HG02623 (cell line): ENCODE results near the gene GLB1L2.

Experiments
- ATAC-seq: cut with Tn5 transposase; IDR thresholded peaks from one replicate; pipeline ENCODE4 v1.9.1; 2021; ENCODE audit warnings: moderate library complexity; ENCODE audit not compliant: unreplicated experiment

GLB1L2 gene

DNA sequence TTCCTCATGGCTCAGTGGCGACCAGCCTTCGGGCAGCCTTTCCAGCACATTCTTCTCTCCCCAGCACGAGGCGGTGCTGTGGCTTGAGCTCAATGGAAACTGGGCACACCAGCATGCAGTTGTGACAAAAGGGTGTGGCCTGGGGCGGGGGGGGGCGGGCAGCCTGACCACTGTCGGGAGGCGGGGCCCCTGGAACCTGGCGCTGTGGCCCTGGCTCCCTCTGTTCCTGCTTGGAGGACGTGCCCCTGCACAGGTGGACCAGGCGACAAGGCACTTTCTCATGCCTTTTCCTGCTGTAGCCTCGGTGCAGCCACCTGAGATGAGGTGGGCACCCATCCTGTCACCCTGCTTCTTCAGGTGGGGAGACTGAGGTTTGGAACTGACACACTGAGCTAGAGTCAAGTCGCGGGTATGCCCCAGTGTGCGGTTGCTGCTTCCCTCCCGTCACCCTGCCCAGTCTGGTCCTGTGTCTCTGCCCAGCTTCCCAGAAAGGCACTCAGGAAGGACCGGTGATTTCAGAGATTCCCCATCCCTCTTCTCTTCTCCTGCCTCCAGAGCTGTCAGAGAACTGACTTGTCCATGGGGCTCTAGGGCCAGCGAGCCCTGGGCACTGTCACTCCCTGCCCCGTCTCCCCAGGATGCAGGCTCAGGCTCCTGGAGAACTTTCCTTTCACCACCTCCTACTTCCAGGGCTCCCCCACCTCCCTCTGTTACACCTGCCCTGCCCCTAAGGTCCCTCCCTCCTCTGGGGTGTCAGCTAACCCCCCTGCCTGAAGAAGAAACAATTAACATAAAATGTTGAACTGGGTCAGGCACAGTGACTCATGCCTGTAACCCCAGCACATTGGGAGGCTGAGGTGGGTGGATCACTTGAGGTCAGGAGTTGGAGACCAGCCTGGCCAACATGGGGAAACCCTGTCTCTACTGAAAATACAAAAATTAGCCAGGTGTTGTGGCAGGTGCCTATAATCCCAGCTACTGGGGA, 70.3 kb downstream of the GLB1L2 start:
- no peak for ATAC-seq

DNA sequence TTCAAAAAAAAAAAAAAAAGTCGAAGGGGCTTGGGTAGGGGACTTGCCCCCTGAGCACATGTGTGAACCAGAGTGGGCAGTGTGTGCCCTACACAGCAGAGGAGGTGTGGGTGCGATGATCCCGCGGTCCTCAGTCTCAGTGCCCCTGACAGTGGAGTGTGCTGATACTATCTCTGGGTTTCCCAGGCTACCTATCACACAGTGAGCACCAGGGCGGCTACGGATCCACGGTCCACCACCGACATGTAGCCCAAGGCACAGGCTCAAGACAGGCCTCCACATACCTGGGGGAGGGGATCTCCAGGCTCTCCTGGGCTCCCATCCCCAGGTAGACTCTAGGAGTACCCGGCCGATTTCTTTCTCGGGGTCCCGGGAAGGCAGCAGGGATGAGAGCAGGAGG, 71.1 kb downstream of the GLB1L2 start:
- ATAC-seq, result no peak

DNA sequence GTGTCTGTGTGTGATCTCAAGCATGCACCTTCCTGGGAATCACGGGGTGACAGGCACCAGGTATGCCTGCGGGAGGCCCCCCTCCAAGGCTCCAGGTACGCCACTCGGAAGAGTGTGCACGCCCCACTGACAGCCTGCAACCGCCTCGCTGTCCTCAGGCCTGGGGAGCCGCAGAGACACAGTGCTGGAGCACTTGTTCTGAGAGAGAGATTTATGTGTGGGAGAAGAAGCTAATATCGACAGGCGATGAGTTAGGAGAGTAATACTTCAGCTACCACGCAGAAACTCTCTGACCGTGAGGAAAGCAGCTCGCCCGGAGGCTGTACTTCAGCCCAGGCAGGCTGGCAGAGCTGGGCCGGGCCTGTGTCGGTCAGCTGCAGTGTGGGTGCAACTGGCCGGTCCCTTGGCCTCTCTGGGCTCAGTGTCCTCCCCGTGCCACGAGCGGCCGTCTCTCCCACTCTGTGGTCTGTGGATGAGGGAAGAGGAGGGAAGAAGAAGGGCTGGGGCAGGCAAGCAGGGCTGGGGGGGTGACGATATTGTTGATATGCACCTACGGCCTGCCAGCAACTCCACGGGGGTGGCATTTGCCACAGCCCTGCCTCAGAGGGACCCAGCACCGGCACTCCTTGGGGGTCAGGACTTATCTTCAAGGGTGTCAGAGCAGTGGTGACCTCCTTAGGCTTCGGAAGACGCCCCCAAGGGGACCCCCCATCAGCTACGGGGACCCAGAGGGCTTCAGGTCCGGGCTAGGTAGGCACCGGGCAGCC, 73.0 kb downstream of the GLB1L2 start:
- ATAC-seq, result no peak

DNA sequence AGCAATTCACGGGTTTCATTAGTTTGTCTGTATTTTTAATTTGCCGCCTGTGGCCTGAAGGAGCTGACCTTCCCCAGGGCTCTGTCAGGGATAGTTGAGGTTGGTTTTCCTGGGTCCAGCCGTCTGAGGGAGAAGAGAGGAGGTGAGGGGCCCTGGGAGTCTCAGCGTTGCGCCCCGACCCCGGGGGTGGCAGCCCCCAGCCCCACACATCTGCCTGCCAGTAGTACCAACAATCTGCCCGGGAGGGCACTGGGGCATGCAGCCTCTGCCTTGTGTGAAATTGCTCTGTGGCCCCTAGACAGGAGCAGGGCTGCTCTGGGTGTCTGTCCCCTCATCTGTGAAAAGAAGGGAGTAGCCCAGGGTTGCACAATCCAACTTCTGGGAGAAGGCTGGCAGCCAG, 73.6 kb downstream of the GLB1L2 start:
- ATAC-seq, result no peak

DNA sequence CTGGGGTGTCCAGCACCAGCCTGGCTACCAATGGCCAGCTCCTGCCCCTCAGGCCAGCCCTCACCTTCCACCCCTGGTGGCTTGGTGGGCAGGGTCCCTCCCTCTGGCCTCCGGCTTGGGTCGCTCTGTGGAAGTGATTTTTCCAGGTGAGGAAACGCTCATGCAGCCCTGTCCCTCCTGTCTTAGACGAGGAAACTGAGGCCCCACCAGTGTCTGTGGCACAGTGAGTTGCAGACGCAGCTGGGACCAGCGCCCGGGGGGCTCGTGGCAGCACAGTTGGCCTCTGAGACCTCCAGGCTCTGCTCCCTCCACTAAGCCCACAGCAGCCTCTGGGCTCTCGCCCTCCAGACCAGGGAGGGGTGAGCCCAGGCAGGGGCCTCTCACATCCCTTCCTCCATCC, 74.1 kb downstream of the GLB1L2 start:
- ATAC-seq, result no peak

DNA sequence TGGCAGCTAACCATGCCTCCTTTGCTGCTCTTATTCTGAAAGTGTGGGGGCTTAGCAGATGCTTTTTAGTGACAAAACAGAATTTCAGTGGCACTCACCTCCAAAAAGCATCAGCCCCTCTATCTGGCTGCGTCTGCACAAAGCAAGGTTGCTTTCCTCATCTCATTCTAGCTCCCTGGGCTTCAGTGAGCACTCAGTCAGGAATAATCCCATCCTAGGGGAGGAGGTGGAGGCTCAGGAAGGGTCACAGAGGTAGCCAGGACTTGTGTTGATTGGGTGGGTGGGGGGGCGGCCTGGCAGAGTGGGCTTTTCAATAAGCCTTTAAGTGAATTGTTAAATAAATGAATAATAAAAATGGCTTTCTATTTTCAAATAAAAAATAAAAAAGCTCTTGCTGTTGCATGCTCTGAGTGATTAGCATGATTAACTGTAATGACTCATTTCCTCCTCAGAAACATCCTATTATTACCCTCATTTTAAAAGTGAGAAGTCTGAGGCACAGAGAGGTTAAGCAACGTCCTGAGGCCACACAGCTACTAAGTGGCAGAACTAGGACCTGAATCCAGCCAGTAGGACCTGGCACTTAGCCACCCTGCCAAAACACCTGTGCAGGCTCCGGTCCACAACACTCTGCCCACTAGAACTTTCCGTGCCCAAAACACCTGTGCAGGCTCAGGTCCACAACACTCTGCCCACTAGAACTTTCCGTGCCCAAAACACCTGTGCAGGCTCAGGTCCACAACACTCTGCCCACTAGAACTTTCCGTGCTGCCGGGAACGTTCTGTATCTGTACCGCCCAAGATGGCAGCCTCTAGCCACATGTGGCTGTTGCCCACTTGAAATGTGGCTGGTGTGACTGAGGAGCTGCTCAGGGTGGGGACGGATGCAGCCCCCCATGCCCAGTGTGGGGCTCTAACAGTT, 74.7 kb downstream of the GLB1L2 start:
- ATAC-seq, result no peak

DNA sequence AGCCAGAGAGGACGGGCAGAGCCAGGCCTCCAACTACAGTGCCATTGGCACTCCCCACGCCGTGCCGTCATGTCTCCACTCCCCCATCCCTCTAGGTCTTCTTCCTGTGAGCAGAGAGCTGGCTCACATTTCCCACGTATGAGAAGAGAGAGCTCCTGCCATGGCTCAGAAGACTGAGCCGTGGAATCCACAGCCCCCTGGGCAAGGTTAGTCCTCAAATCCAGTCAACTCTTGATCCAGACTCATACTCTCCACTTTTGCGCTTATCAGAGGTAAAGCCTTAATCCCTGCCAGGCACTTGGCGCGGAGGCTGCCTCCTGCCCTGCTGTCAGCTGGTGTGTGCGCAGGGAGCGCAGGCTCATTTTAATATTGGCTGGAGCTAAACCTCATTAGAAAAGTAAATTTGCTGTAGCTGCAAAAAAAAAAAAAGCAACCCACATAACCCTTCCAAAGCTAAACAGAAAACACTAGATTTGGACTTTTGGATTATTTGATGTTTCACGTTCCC, 75.6 kb downstream of the GLB1L2 start:
- no peak for ATAC-seq

DNA sequence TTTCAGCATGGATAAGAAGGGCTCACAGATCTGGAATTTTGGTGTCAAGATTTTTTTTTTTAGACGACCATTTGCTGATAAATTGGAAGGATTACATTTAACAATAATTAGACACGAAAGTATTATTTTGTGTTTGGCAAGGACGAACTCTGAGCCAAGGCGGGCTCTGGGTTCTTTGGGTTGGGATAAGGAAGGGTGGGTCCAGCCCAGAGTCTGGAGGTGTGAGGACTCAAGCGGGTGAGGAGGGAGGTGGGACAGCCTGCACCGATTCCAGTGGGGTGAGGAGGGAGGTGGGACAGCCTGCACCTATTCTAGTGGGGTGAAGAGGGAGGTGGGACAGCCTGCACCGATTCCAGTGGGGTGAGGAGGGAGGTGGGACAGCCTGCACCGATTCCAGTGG, 76.1 kb downstream of the GLB1L2 start:
- no peak for ATAC-seq

DNA sequence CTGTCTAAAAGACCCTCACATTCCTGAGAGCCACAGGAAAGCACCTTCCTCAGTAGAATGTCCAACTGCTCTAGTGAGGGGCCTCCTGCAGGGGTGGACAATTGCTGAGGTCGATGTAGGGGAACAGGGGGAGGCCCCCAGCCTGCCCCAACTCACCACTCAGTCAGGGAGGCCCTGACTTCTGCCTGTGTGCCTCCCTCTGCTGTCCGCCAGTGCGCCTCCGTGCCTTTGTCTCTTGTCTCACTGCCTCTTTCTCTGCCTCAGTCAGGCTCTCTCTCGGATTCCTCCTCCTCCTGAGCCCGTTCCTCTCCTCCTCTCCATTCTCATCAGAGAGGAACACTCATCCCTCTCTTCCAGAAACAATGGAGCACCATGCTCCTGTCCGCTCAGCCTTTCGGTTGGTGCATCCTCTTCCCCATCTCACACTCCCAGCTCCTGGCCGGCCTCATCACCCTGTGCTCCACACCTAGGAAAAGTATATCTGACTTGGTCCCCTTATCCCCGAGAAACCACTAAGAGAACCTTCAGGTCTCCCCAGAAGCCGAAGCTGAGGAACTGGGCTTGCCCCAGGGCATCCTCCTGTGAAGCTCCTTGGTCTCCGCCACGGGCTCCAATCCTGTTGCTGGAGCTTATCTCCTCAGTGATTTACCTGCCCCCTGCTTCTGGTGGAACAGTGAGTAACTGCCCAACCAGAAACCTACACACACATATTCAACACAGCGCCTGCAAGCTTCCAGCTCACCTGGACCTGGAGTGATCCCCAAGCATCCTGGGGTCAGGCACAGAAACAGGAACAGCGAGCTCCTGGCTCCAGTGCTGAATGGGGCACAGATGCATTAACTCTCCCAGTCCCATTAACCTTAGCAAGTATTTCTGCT, 78.0 kb downstream of the GLB1L2 start:
- ATAC-seq, result no peak

DNA sequence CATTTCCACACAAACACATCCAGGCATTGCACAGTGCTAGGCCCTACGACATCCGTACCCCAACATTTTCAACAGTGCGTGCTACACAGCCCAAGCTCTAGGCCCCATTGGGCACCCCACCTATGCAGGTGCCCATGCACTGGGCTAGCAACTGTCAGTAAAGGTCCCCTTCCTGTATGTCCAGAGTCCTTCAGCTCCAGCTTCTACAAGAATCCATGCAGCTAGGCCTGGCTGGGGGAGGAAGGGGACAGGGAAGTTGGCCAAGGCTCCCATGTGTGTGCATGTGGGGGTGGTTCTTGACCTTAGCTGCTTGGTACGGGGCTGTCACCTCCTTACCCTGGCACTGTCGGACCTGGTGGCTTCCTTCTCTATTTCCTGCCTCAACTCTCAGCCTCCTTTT, 79.0 kb downstream of the GLB1L2 start:
- ATAC-seq, result no peak

DNA sequence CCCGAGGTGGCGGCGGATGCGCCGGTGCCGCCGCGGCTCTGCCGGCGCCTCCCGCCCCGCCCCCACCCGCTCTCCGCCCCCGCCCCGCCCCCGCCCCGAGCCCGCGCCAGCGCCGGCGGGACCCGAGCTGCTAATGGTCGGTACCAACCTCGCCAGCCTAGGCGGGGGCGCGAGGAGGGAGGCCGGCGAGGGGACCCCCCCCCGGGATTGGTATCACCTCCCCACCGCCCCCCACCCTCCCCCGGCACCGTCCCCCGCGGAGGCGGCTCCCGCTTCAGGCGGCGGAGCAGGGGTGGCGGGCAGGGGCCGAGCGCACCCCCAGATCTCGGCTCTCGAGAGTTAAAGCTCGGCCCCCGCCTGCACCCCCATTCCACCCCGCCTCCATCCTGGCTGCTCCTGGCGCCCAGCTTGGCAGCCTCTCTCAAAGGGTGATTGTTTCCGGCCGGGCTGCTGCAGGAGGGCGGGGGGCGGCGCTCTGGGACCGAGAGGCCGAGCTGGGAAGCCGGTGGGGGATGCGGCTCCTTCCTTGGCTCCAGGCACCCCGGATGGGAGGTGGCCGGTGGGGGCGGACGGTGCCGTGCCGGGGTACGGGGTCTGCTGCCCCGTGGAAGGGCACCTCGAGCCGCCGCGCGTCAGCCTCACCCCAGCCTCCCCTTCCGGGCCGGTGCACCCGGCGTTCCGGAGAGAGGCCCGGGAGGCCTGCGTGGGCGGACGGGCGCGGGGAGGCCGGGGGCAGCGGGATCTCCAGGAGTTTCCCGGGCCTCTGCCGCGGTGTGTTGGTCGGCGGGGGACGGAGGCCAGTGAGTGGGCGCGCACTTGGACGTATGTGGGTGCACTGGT, 80.6 kb downstream of the GLB1L2 start, which contains the start of gene B3GAT1:
Gene B3GAT1 (minus strand): TSS at position 40 of the 840 bp plus-strand sequence. CDS start 24,583 bp downstream, outside the sequence.
- ATAC-seq, result no peak

DNA sequence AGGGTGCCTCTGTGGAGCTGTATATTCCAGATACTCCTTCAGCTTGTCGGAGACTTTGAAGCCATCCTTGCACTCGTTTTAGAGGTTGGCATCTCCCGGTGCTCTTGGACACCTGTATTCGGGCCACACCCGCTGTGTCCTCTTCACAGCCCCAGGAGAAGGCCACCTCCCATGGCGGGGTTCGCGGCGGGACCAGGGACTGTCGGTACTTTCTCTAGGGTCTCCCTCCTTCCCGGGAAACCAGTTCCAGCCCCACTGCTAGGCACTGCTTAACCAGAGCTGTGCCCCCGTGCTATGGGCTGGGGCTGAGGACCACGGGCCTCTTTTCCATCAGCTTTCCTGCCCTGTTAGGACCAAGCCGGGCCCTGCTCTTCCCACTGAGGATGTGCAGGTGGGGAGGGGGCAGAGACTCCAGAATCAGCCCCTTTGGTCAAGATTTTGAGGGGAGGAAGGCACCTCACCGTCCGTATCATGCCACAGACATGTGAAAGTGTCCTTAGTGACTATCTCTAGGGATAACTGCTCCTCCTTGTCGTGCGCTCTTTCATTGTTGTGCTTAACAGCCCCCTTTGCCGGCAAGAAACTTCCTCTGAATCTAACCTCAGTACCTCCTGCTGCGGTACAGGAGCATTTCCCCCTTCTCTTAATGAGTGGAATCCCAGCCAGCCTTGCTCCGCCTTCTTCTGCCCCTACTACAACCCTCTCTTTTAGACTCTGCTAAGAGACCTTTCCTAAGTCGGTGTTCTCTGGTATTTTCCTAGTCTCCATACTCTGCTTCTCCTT, 81.4 kb downstream of the GLB1L2 start:
- ATAC-seq, result no peak

DNA sequence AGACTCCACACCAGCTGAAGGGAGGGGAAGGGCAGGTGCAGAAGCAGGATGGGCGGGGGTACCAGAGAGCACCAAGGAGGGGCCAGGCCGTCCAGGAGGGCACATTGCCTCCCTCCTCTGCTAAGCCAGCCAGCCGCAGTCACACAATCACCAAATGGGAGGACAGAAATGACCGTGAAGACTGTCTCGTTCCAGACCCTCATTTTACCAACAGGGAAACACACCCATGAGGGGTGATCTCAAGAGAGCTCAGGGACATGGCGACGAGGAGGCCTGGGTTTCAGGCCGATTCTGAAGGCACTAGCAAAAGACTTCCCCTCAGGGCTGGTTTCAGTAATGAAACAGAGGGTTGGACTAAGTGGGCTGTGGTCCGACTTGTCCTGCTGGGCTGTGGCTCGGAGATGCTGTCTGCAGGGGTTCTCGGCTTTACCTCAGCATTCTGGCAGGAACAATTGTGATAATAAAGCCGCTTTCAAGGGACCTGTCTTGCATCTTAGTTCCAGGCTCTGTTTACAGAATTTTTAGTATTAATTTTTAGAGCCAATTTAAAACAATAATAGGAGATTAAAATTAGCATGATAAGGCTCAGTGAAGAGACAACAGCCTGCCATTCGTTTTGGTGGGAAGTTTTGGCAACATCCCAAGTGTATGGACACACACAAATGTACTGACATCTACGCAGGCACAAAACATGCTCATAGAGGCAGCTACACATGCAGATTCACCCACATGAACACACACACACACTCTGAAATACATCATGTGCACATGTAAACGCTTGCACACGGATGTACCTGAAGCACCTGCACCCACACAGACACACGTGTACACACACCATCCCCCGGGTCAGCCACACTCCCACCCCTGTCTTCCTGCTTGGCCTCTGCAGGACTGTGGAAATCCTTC, 82.3 kb downstream of the GLB1L2 start:
- ATAC-seq, result no peak

DNA sequence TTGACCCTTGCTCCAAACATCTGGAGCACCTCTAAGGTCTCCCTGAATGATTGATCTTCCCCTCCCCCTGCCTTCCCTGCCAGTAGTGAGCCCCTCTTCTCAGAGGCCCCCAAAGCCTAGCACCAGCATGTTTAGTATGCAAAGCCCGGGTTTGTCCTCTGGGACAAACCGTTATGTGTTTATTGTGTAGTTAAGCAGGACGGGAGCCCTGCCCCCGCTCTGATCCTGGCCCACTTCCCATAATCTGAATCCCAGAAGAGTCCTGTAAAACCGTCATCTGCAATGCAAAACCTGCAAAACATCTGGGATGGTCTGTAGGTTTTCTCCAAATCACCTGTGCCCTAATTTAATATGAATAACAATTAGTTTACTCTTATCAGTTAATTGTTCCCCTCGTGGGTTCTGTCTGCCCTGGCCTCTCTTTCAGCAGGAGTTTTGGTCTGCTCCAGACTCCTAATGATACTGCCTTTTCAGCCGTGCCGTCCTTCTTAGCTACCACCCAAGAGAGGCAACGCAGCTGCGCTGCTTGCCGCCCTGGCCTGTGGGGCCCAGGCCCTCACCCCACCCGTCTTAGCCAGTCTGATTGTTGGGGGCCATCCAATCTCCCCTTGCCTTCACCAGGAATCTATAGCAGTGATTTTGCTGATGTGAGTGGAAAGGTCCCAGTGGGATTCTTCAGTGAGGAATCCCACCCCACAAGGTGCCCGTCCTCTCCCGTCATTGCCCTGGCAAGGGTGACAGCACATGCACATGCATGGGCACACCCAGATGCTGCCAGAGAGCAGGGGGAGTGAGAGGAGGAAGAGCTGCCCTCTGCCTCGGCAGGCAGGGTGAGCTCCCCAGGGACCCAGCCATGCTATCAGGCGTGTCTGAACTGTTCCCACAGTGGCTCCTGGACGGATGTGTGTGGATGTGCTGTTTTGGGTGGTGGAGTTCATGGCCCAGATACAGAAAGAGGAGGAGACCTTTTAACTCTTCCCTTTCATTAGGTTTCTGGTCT, 83.3 kb downstream of the GLB1L2 start:
- ATAC-seq, result no peak

DNA sequence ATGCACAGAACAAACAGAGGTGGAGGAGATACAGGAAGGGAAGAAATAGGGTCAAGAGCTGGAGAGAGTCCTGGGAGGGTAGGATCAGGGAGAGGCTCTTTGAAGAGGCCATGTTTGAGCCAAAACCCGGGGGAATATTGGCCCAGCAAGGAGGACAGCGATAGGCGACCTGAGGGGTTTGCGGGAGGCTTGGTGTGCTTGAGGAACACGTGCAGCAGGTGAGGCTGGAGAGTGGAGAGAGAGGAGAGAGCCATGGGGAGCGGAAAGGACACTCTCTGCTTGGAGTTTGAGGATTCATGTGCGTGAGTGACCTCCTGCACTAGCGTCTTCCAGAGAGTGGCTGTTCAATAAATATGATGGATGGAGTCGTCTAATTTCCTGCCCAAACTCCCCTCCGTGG, 84.9 kb downstream of the GLB1L2 start:
- no peak for ATAC-seq
